ENCODE data around the gene TRAF3IP1.
"Not testable (repeated sequence)": the region's sequence is repeated elsewhere in the genome, so short reads cannot be mapped to it uniquely, and the experiment has no call there.

Gene TRAF3IP1

DNA sequence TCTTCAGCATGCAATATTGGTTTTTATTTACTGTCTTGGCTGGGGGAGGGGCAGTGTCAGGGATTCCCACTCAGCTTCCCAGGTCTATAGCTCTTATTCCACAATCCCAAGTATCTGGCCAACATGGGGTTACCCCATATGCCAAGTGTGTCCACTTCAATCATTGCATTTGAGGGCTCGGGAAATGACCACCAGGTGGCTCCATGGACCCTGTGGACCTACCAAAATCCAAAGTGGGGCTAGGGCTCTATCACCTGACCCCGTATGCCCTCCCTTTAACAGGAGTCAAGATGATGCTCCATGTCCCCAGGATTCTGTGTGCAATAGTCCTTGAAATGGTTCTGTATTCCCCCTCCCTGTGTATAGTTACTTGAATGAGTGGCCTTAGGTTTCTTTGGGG lies 12.1 kb upstream of the TRAF3IP1 start:
- DNase-seq (ENCODE audit: low spot score) = no peak

DNA sequence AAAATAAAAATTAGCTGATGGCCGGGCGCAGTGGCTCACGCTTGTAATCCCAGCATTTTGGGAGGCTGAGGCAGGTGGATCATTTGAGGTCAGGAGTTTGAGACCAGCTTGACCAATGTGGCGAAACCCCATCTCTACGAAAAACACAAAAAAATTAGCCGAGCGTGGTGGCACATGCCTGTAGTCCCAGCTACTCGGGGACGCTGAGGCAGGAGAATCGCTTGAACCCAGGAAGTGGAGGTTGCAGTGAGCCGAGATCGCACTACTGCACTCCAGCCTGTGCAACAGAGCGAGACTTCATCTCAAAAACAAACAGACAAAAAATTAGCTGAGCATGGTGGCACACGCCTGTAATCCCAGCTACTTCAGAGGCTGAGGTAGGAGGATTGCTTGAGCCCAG lies 9.6 kb upstream of the TRAF3IP1 start:
- not testable (repeated sequence) for DNase-seq (ENCODE audit: low spot score)

DNA sequence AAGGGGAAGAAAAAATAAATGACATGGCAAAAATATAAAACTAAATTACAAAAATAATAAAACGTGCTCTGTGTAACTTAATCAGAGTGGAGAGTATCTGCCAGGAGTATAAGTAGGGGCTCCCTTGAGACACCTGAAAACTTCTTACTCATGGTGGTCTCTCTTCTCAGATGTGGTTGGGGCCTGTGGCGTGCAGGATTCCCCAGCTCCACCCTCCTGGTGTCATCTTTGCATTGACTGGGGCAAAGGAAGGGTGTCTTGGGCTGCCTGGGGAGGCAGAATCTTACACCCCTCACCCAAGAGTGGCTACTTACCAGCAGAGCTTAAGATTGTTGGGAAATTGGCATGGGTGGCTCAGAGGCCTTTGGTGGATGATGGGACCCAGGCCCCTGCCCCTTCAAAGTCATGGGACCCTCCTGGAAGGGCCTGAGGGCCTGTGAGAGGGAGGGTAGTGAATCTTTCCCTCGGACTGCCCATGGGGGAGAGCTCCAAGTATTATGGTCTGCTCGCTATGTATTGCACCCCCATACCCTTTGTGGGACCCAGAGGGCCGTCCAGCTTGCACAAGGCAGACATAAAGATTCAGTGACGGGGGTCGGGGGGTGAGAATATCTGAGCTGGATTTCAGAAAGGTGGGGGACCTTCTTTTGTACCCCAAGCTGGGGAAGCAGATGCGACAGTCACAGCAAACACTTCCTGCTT lies 6.9 kb upstream of the TRAF3IP1 start:
- no peak for DNase-seq (ENCODE audit: low spot score)

DNA sequence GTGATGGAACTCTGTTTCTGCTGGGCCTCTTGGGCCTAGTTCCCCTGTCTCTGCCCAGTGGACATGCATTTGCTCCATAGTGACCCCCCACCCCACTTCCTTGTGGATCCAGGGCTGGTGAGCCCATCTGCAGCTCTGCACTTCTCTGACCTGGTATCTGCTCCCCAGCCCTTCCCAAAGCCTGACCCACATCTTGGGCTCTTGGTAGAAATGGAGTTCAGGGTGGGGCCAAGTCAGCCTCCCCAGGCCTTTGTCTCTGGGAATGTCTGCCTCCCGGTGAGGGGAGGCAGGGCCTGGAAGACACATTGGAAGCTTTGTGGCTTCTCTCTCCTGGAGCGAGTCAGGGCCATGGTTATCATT lies 6.3 kb upstream of the TRAF3IP1 start:
- DNase-seq (ENCODE audit: low spot score) = no peak

DNA sequence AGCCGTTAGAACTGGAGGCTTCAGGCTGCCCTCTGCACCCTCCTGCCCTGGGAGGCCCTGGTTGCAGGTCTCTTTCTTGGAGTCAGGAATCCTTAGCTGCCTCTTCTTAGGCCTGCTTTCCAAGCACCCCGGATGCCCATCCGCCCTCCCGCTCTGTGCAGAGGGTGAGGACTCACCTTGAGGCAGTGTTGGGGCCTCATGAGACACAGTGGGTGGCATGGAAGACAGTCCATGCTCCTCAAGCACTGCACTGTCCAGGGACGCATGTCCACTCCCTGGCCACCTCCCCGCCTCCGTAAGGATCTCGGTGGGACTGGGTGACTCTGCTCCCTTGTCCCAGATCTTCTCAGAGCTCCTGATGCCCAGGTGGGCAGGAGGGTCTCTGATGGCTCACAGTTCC lies 5.7 kb upstream of the TRAF3IP1 start:
- no peak for DNase-seq (ENCODE audit: low spot score)

DNA sequence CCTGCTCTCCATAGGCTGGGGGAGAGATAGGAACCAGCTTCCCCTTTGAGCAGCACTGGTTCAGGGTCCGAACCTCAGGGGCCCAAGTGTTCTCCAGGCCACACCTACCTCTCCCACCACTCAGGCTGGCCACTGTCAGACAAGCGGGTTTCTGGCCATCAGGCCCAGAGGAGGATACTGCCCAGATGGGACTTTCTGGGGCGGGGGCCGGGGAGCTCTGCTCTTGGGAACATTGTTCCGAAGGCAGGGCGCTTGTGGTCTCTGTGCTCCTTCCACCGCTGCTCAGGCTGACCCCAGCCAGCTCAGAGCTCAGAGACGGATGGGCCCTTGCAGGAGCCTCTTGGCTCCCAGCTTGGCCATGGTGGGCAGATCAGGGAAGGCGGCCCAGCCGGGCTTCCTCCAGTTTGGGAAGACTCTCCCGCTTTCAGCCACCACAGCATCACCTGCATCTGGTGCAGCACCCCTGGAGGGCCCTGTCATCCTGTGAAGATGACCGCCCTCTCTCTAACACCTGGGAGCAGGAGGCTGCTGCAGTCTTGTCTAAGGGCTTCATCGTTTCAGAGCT lies 5.2 kb upstream of the TRAF3IP1 start:
- DNase-seq (ENCODE audit: low spot score) = no peak

DNA sequence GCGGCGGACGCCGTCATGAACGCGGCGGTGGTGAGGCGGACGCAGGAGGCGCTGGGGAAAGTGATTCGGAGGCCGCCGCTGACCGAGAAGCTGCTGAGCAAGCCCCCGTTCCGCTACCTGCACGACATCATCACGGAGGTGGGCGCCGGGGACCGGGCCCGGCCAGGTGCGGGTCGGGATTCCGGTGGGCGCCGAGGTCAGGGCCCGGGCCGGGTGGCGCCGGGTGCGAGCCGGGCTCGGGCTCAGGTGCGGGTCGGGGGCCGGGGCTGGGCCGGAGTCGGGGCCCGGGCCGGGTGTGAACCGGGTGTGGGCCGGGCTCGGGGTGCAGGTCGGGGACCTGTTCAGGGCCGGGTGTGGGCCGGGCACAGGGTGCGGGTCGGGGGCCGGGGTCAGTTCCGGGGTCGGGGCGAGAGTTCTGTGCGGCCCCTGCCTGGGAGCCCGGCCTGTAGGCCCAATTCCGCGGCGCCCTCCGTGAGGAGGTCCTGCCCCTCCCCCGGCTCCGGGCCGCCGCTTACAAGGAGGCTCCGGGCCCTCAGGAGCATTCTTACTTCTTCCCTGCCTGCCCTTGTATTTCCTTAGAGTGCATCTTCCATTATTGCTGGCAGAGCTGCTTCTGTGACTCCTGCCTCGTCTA lies 447 bp downstream of the TRAF3IP1 start:
- DNase-seq (ENCODE audit: low spot score) = peak; percentile 31

DNA sequence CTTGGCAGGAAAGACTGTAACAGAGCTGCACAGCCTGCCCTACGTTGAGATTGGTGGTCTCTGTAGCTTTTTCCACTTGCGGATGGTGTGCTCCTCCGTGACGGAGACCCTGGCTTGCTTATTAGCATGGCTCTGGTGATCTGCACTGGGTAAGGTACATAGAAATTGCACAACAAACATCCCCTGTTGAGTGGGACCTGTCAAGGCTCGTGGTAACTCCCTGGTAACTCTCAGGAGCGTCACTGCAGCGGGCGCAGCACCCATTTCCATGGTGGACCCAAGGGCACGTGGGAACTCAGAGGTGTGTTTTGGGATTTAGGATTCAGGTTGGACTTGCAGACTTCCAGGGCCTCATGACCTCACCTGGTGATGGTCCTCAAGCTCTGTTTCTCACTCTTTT lies 1.1 kb downstream of the TRAF3IP1 start:
- DNase-seq (ENCODE audit: low spot score) = no peak

DNA sequence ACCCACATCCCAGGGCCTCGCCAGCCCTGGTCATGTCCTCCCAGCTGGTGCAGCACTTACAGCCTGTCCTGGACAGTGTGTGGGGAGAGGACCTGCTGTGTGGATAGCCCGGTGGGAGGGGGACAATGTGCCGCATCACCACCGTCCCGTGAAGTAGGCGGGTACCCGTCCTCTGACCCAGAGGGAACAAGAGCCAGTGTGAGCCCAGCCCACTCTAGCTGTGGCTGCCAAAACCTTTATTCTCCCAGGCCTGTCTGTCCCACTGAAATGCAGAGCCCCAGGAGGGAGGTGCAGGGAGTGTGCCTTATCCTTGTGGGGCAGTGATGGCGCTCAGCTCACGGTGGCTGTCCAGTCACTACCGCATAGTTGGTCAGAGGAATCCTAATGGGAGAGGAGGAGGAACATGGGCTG lies 1.7 kb downstream of the TRAF3IP1 start:
- no peak for DNase-seq (ENCODE audit: low spot score)

DNA sequence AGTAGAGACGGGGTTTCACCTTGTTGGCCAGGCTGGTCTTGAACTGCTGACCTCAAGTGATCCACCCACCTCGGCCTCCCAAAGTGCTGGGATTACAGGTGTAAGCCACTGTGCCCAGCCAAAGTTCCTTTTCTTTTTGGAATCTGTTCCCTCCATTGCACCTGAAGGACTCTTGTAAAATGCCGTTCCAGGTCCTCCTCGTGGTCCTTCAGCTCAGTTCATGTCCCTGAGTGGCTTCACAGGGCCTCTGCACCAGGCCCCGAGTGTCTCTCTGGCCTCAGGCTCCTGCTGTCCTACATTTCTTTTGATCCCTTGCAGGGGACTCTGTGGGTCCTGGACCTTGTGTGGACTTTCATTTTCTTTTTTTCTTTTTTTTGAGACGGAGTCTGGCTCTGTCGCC lies 3.9 kb downstream of the TRAF3IP1 start:
- DNase-seq (ENCODE audit: low spot score) = not testable (repeated sequence)

DNA sequence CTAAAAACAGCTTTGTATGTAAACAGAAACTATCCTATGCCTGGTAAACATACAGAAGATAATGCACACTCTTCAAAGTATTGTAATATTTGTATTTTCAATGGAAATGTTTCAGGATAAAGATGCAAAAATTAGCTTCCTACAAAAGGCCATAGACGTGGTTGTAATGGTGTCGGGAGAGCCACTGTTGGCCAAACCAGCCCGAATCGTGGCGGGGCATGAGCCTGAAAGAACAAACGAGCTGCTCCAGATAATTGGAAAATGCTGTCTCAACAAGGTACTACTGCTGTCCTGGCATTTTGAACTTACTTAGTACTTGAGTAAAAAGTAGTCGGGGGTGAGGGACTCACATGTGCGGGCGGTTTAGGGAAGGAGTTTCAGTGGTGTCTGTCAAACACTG lies 5.4 kb downstream of the TRAF3IP1 start:
- no peak for DNase-seq (ENCODE audit: low spot score)

DNA sequence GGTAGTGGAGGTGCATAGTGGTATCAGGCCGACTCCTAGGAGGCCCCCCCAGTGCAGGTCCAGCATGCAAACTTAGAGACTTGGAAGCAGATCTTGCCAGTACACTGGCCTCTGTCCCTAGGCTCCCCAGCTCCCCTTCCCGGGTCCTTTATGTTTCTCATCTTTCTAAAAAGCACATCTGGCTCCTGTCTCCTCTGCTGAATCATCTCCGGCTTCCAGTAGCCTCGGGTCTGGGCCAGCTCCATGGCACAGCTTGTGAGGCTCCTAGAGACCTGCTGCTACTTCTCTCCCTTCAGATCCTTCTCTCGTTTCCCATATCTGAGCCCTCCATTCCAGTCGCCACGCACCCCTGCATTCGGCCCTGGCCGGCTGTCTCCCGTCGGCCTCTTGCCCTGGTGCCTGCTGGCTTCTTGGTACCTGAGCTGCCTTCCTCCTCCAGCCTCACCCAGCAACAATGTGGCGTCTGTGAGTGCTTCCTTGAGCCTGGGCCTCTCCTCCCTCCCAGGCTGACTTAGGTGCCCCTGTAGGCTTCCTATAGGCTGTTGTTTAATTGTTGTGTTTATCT lies 6.6 kb downstream of the TRAF3IP1 start:
- no peak for DNase-seq (ENCODE audit: low spot score)

DNA sequence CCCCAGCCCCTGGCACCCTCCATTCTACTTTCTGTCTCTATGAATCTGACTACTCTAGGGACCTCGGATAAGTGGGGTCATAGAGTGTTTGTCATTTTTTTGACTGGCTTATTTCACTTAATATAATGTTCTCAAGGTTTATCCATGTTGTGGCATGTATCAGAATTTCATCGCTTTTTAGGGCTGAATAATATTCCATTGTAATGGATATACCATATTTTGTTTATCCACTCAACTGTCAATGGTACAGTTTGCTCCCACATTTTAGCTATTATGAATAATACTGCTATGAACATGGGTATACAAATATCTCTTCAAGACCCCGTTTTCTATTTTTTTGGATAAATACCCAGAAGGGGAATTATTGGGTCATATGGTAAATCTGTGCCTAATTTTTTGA lies 7.4 kb downstream of the TRAF3IP1 start:
- no peak for DNase-seq (ENCODE audit: low spot score)

DNA sequence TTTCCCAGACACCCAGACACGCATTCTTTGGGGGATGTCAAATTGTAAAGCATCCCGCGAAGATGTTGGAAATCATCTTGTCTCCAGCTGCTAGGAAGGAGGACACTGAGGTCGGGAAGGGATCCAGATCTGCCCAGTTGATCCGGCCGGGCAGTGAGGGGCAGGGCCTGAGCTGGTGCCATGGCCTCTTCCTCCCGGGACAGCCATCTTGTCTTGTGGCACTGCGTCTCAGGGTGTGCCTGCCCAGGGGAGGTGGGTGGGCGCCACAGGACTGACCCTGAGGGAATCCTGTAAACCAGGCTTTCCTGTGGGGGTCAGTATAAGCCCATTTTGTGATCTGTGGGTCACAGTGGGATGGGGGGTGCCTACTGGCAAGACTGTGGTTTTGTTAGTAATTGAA lies 10.1 kb downstream of the TRAF3IP1 start:
- no peak for DNase-seq (ENCODE audit: low spot score)

DNA sequence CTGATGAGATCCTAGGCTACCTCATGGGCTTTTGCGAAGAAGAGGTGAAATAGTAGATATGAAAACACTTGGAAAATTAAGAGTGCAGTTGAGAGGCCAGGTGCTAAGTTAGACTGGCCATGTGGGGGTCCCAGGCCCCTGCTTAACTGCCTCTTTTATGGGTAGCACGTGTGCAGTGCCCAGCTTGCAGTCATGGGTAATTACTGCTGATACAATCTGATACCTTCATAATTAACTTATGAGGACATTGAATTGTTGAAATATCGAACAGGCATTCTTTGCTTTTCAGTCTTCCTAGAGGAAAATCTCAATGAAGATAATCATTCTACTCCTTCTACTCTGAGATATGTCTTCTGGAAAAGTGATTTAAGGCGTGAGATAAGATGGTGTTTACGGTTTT lies 11.6 kb downstream of the TRAF3IP1 start:
- DNase-seq (ENCODE audit: low spot score) = no peak

DNA sequence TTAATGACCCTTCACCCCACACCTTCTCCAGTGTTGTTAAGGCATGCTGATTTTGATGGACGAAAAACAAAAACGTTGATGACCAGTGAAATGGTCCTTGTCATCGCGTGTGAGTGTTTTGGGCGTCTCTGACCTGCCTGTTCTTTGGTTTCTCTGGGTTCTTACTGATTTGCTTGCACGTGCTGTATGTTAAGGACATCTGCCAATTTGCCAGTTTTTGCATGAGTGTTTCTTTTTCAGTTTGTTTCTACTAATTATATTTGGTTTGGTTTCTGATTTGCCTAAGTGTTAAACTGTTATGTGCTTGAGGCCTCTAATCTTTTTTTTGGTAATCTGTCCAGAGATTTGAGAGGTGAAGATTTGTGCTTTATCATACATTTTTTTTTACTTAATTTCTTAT lies 14.6 kb downstream of the TRAF3IP1 start:
- DNase-seq (ENCODE audit: low spot score) = no peak

DNA sequence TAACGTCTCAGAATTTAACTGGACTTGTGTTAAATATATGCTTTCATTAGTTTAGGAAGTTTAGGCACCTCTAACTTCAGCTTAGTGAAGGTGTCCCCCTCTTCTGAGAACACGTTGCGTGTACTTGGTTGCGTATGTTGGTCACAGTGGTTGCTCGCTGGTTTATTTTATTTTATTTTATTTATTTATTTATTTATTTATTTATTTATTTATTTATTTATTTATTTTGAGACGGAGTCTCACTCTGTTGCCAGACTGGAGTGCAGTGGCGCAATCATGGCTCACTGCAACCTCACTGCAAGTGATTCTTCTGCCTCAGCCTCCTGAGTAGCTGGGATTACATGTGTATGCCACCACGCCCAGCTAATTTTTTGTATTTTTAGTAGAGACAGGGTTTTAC lies 15.3 kb downstream of the TRAF3IP1 start:
- not testable (repeated sequence) for DNase-seq (ENCODE audit: low spot score)

DNA sequence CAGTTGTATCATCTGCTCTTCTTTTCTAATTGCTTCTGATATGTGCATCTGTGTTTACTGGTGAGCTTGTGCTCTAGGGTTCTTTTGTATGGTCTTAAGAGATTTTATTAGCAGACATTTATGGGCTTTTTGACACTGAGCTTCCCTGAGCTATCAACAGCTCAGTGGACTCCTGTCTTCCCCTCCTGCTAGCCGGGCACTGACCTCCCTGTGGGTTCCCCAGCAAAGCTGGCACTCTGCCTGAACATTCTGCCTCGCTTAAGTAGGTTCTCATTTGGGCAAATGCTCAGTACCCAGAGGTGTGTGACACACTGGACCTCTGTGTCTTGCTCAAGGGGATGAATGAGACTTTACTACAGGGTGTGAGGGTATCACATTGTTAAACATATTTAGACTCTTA lies 15.8 kb downstream of the TRAF3IP1 start:
- DNase-seq (ENCODE audit: low spot score) = no peak

DNA sequence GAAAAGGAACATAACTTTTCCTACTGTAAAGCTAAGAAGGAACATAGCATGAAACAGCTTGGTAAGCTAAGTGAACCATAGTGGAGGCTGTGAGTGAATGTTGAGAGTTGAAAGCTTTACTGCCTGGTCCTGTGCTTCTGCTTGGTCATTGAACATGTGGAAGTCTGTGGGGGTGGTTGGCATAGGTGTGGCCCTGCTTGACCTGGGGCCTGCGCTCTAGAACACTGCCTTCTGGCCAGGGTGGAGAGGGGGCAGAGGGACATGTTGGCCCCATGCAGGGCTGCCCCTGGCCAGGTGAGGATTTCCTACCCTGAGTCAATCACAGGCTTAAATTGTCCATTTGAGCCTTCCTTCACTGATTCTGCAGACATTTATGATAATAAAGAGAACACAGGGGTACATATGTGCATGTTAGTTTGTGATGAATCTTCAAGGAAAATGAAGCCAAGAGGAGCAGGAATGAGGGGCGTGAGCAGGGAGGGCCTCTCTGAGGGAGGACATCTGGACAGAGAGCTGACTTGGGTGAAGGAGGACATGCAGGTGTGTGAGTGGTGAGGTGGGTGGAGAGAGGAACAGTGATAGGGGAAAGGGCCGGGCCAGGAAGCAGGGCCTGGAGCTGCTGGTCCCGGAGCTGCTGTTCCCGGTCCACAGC lies 16.6 kb downstream of the TRAF3IP1 start:
- no peak for DNase-seq (ENCODE audit: low spot score)

DNA sequence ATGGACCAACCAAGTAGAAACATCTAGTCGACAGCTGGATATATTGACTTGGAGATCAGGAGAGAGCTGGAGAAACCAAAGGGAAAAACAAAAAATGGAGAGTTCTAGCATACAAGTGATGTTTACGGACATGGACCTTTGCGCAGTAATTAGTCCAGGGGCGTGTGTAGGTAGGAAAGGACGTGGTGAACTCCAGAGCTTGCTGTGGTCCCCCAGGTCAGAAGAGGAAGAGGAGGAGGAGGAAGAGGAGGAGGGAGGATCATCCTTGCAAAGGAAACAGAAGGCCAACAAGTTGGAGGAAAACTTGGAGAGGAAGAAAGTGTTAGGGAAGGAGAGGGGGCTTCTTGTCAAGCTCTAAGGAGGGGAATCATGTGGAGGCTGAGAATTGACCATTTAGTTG lies 17.5 kb downstream of the TRAF3IP1 start:
- no peak for DNase-seq (ENCODE audit: low spot score)

DNA sequence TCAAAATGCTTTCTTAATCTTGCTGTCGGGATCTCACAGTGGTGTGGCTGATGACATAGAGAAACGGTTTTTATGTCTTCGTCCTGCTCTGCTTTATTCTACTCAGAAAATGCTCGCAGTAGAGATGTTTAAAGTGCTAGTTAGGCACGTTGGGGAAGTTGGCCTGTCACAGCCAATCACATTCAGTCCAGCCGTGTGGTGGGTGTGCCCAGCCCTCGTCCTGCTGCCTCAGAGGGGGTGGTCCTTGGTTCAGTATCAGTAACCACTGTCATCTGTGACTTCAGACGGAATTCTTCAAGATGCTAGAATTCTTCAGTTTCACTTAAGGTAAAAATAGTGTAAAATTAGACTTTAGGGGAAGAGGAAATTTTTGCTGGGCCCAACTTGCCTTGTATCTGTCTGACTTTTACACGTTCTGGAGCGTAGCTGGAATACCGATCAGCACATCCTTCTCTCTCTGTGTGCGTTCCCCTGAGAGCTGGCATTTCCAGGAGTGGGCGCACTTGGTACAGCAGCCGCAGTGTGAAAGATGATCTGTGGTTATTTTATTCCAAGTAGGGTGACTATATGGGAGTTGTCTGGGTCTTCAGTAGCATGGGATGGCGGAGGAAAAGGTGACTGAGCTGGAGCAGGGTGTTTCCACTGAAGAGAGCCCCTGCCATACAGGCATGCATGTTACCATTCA lies 18.5 kb downstream of the TRAF3IP1 start:
- DNase-seq (ENCODE audit: low spot score) = no peak

DNA sequence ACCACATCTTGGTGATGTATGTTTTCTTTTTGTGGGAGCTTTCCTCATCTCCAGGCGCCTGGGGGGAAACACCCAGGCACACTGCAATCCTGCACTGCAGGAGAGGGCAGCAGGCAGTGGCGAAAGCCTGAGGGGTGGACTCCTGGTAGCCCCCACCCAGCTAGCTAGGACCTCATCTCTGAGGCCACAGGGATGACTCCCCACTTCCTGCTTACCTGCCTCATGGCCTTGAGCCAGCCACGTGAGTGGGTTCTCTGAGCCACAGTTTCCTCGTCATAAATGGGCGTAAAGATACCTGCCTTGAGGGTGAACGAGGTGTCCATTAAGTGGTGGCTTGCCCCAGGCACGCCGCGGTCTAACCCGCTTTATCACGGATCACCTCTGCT lies 19.1 kb downstream of the TRAF3IP1 start:
- no peak for DNase-seq (ENCODE audit: low spot score)

All from hepatic stellate cell (primary cell).